ENCODE results near the gene PHLDB3. TPM values are rescaled to one million over a fixed set of nuclear protein-coding genes. Genes with fewer than 3 reads are reported as not detected.

PHLDB3 gene
- total RNA-seq, 2 donors from 2014 or later: 43.5 to 54.5 TPM

DNA sequence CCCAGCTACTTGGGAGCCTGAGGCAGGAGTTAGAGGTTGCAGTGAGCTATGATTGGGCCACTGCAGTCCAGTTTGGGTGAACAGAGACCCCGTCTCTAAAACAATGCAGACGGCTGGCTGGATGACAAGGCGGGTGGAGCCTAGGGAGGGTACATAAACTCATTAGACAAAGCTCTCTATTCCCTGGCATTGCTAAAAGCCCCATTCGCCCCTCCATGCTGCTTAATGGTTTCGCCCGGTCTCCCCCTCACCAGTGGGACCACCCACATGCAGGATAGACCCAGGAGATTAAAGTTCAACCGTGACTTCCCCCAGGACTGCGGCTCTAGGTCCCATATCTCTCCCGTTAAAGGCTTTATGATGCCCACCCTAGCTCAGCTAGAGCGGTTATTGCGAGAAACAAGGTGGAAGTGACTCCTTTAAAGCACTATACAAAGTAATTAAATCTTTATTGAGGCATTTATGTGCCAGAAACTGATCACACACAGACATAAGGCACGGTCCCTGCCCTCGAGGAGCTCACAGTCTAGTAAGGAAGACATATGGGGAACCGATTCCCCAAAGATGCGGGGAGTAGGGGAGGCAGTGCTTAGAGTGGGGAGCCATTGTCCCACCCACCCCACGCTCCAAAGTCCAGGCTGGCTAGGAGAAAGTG lies 44.1 kb downstream of the PHLDB3 start:
- Histone ChIP-seq H3K36me3 (no peaks in the 10 kb centered on the region), H3K27me3 (replicated peaks; ENCODE audit: insufficient read depth) (no peaks in the 10 kb centered on the region), H3K4me3 (no peak overlapping the region), H3K9me3 (no peaks in the 10 kb centered on the region), H3K27ac (no peak overlapping the region), H3K4me1 (replicated peaks) (peaks cover 3% of the 10 kb centered on the region)
- TF ChIP-seq POLR2AphosphoS5 (IDR thresholded peaks at IDR 0.05): no peak
- TF ChIP-seq POLR2A (IDR thresholded peaks at IDR 0.05): no peak
- no peak for TF ChIP-seq CTCF (IDR thresholded peaks at IDR 0.05)
- no peak for DNase-seq (ENCODE audit: low spot score)
- intact Hi-C loops (cut with DNase I): loop anchor here (5.0 kb wide), 1 partner anchor 42 kb away; the partner anchor contains the start of gene PHLDB3
- WGBS: 74% methylated on average over 16 of the region's 16 CpGs

DNA sequence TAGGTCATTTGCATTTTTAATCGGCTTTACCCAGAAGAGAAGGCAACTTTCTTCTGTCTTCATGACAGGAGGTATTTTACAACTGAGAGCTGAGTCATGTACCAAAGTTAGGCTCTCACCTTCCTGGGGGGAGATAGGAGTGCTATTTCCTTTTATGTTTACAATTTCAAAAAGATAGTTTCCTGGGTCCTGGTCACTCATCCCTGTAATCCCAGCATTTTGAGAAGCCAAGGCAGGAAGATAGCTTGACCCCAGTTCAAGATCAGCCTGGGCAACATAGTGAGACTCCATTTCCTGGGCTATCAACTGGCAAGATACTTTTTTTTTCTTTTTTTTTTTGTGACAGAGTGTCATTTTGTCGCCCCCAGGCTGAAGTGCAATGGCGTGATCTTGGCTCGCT lies 46.7 kb downstream of the PHLDB3 start:
- no peak overlapping the region for H3K4me3 ChIP-seq
- peak overlapping the region; percentile 5 to 15 for H3K27ac ChIP-seq
- H3K36me3 ChIP-seq: no peaks in the 10 kb centered on the region
- no peak for DNase-seq (ENCODE audit: low spot score)
- no peaks in the 10 kb centered on the region for H3K9me3 ChIP-seq
- peaks cover 3% of the 10 kb centered on the region for H3K4me1 ChIP-seq (replicated peaks)
- no peaks in the 10 kb centered on the region for H3K27me3 ChIP-seq (replicated peaks; ENCODE audit: insufficient read depth)
- 82% methylated on average over 4 of the region's 4 CpGs for WGBS
- TF ChIP-seq CTCF (IDR thresholded peaks at IDR 0.05): no peak
- TF ChIP-seq POLR2A (IDR thresholded peaks at IDR 0.05): no peak
- no peak for TF ChIP-seq POLR2AphosphoS5 (IDR thresholded peaks at IDR 0.05)
- intact Hi-C loops (cut with DNase I): no loop called here

- intact Hi-C loops (cut with DNase I): no loop called here
- peak; percentile 79 for DNase-seq (ENCODE audit: low spot score)
- TF ChIP-seq CTCF (IDR thresholded peaks at IDR 0.05) (no peak), POLR2AphosphoS5 (IDR thresholded peaks at IDR 0.05) (peak; percentile 78), POLR2A (IDR thresholded peaks at IDR 0.05) (no peak)
- peaks cover 3% of the 10 kb centered on the region for H3K4me1 ChIP-seq (replicated peaks)
- no peaks in the 10 kb centered on the region for H3K9me3 ChIP-seq
- peak overlapping the region; percentile 82 to 85 for H3K27ac ChIP-seq
- H3K36me3 ChIP-seq: no peaks in the 10 kb centered on the region
- H3K27me3 ChIP-seq (replicated peaks; ENCODE audit: insufficient read depth): no peaks in the 10 kb centered on the region
- 22% methylated on average over 10 of the region's 10 CpGs for WGBS
- H3K4me3 ChIP-seq: no peak overlapping the region
Observed at GRCh38 chr19:43455321-43456113, 49.0 kb downstream of the PHLDB3 start.

DNA sequence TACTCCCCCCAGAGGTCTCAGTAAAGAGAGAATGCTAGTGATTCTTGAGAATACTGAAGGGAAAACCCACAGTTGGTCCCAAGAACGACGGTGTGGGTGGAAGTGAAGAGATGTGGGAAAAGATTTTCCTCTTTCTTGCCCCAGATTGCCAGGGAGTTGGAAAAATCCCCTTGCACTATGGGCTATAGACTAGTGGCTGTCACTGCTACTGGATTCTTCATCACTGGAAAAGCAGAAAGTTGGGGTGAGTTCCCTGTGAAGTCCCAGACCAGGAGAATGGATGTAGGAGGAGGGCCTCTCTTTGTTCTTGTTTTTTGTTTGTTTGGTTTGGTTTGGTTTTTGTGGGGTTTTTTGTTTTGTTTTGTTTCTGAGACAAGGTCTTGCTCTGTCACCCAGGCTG lies 50.5 kb downstream of the PHLDB3 start:
- H3K4me3 ChIP-seq: no peak overlapping the region
- intact Hi-C loops (cut with DNase I): no loop called here
- WGBS: 75% methylated on average over 2 of the region's 2 CpGs
- no peaks in the 10 kb centered on the region for H3K27me3 ChIP-seq (replicated peaks; ENCODE audit: insufficient read depth)
- H3K9me3 ChIP-seq: no peaks in the 10 kb centered on the region
- H3K27ac ChIP-seq: peak overlapping the region in 1 of 2 donors; percentile 82
- peaks cover 3% of the 10 kb centered on the region for H3K4me1 ChIP-seq (replicated peaks)
- H3K36me3 ChIP-seq: no peaks in the 10 kb centered on the region
- TF ChIP-seq CTCF (IDR thresholded peaks at IDR 0.05) (no peak), POLR2AphosphoS5 (IDR thresholded peaks at IDR 0.05) (no peak), POLR2A (IDR thresholded peaks at IDR 0.05) (no peak)
- DNase-seq (ENCODE audit: low spot score): no peak
